HepG2 (cell line): Measurements from ENCODE around the gene ACSS1. TPM values are rescaled to one million over a fixed set of nuclear protein-coding genes. Genes with fewer than 3 reads are reported as not detected.

Source experiments
- ATAC-seq: fragments of 200-7000 bp; cut with Tn5 transposase; 3 replicates; pipeline ENCODE4 v1.9.1; 2020; ENCODE audit warnings: mild to moderate bottlenecking, moderate library complexity
- BruUV-seq: library from RNA; stranded (reverse); fragments of 400-500 nt; replicated peaks from 2 replicates; lab custom pipeline; 2021; lab: Mats Ljungman, UMichigan
- CTCF ChIA-PET: fragments of 300-600 bp; formaldehyde crosslinking; extraction: SDS; loops from one replicate; lab custom pipeline; 2021; ENCODE audit warnings: low total read pairs, inconsistent platforms, low intra/inter-chr PET ratio; lab: Yijun Ruan, JAX
- POLR2A ChIA-PET: fragments of 350-600 bp; sonication (Branson Sonifier 250); formaldehyde crosslinking; loops from one replicate; lab custom pipeline; 2020; ENCODE audit warnings: antibody characterized with exemption, inconsistent platforms; lab: Yijun Ruan, JAX
- DNase-seq: peaks from one replicate; pipeline ENCODE4 v3.0.0-alpha.2; 2015; ENCODE audit warnings: low spot score
- FAIRE-seq: peaks from 3 replicates; lab custom pipeline; 2011; peaks lifted over from hg19 to GRCh38; lab: Jason Lieb, UNC
- H2AFZ ChIP-seq: one replicate; pipeline ENCODE4 v1.6.1; 2011; ENCODE audit warnings: low read length, inconsistent platforms
- H3K27ac ChIP-seq: fragments of 300-600 bp; 3 replicates; pipeline ENCODE4 v1.8.0; 2011; ENCODE audit warnings: mixed run types, mild to moderate bottlenecking, mixed read lengths, low read length, inconsistent platforms; ENCODE audit not compliant: insufficient read depth; ENCODE audit errors: extremely low read length
- H3K27me3 ChIP-seq, 2 experiments: fragments of 200-600 bp in 1 of 2; 2 replicates in 1 of 2; 3 replicates in 1 of 2; pipeline versions ENCODE4 v1.6.0 to v1.8.0; 2011; ENCODE audit warnings: low read length in 2 of 2, mild to moderate bottlenecking in 2 of 2, moderate library complexity in 2 of 2, inconsistent platforms in 1 of 2; ENCODE audit not compliant: insufficient read depth in 2 of 2, control insufficient read depth in 1 of 2
- H3K36me3 ChIP-seq, 2 experiments: fragments of 200-600 bp in 1 of 2; replicated peaks in 1 of 2; 2 replicates in 1 of 2; 3 replicates in 1 of 2; pipeline versions ENCODE4 v1.5.1 to v1.8.0; 2011; ENCODE audit warnings: low read length in 2 of 2, inconsistent platforms in 1 of 2; ENCODE audit not compliant: insufficient read depth in 2 of 2, control insufficient read depth in 1 of 2
- H3K4me1 ChIP-seq: 2 replicates; pipeline ENCODE4 v1.5.1; 2012; ENCODE audit warnings: low read length, inconsistent platforms; ENCODE audit not compliant: insufficient read depth
- H3K4me2 ChIP-seq: 2 replicates; pipeline ENCODE4 v1.6.0; 2011; ENCODE audit warnings: low read depth, low read length, inconsistent platforms
- H3K4me3 ChIP-seq, 3 experiments: fragments of 200-600 bp in 1 of 3; sonication (generic), shearing (Covaris generic) in 1 of 3; replicated peaks in 1 of 3; 2 replicates each; pipeline ENCODE4 v1.5.1; 2011 to 2016; ENCODE audit warnings: low read length in 3 of 3, inconsistent platforms in 2 of 3, low read depth in 2 of 3, mild to moderate bottlenecking in 2 of 3, control low read depth in 1 of 3, mixed read lengths in 1 of 3; ENCODE audit not compliant: insufficient read depth in 1 of 3
- H3K79me2 ChIP-seq: one replicate; pipeline ENCODE4 v1.6.1; 2011; ENCODE audit warnings: low read length, inconsistent platforms; ENCODE audit not compliant: insufficient read depth
- H3K9ac ChIP-seq: 2 replicates; pipeline ENCODE4 v1.6.0; 2011; ENCODE audit warnings: mild to moderate bottlenecking, low read depth, low read length, inconsistent platforms; ENCODE audit not compliant: insufficient read depth
- H3K9me3 ChIP-seq: 2 replicates; pipeline ENCODE4 v1.5.1; 2012; ENCODE audit warnings: mild to moderate bottlenecking, low read length
- H4K20me1 ChIP-seq: 2 replicates; pipeline ENCODE4 v1.6.0; 2011; ENCODE audit warnings: inconsistent platforms, mild to moderate bottlenecking, low read length, moderate library complexity; ENCODE audit not compliant: insufficient read depth
- DNMT1 ChIP-seq: sonication (generic); formaldehyde crosslinking; IDR thresholded peaks from 2 replicates; pipeline ENCODE4 v1.5.1; 2020; ENCODE audit warnings: mild to moderate bottlenecking, missing genetic modification reagents
- ELF1 ChIP-seq: sonication (generic); formaldehyde crosslinking; IDR thresholded peaks from 2 replicates; pipeline ENCODE4 v1.4.0; 2020; ENCODE audit warnings: missing genetic modification reagents
- HNRNPL ChIP-seq: fragments of 200-400 bp; formaldehyde crosslinking; IDR thresholded peaks from 2 replicates; pipeline ENCODE4 v1.6.1; 2017; ENCODE audit warnings: mild to moderate bottlenecking, low read depth, low read length
- KLF6 ChIP-seq: IDR thresholded peaks from 2 replicates; pipeline ENCODE4 v1.8.0; 2016; ENCODE audit warnings: missing biosample characterization, missing genetic modification reagents
- KMT2A ChIP-seq: sonication (generic); formaldehyde crosslinking; IDR thresholded peaks from 2 replicates; pipeline ENCODE4 v1.4.0; 2020; ENCODE audit warnings: missing genetic modification reagents
- PAWR ChIP-seq: sonication (generic); formaldehyde crosslinking; IDR thresholded peaks from 2 replicates; pipeline ENCODE4 v1.4.0; 2020; ENCODE audit warnings: missing genetic modification reagents, mild to moderate bottlenecking, borderline replicate concordance
- TGIF2 ChIP-seq: IDR thresholded peaks from 2 replicates; pipeline ENCODE4 v1.6.1; 2016; ENCODE audit warnings: control low read depth, missing compliant biosample characterization
- ZNF547 ChIP-seq: sonication (generic); formaldehyde crosslinking; IDR thresholded peaks from 2 replicates; pipeline ENCODE4 v1.5.1; 2020; ENCODE audit warnings: mild to moderate bottlenecking, missing genetic modification reagents
- ZNF781 ChIP-seq: sonication (generic); formaldehyde crosslinking; IDR thresholded peaks from 2 replicates; pipeline ENCODE4 v1.5.1; 2020; ENCODE audit warnings: borderline replicate concordance, mild to moderate bottlenecking, missing genetic modification reagents; ENCODE audit errors: not compliant biosample characterization
- ZSCAN31 ChIP-seq: sonication (generic); formaldehyde crosslinking; IDR thresholded peaks from 2 replicates; pipeline ENCODE4 v1.5.0; 2020; ENCODE audit warnings: low read depth, mild to moderate bottlenecking, missing genetic modification reagents
- WGBS: methylation state at CpG from one replicate; pipeline ENCODE4 v1.1.6; 2017; ENCODE audit warnings: low lambda C conversion rate; 5-methylcytosine and 5-hydroxymethylcytosine counted together
- in situ Hi-C: cut with HindIII; loops from 2 replicates; pipeline ENCODE4 v1.10.0; 2017; ENCODE audit warnings: low pct_unique_long_range_greater_than_20kb; ENCODE audit not compliant: extremely low pct_ligation_motif_present
- intact Hi-C: fragments of 100-400 bp; cut with micrococcal nuclease; formaldehyde crosslinking; loops from one replicate; pipeline ENCODE4 v1.10.0; 2022; ENCODE audit not compliant: unreplicated experiment
- polyA plus RNA-seq, 8 experiments: library from polyadenylated mRNA; depleted of rRNA in 3 of 8; stranded (reverse) in 7 of 8; unstranded in 1 of 8; fragments of >200 nt; fragmentation: Illumina TruSeq in 4 of 8; extraction: Trizol in 4 of 8; gene quantifications; 2 replicates each; pipeline versions ENCODE4 v1.2.1 to v1.2.3, GENCODE V29; 2011 to 2016; ENCODE audit warnings: low read depth in 4 of 8, missing spikeins in 1 of 8, mixed read lengths in 1 of 8; ENCODE audit not compliant: insufficient read depth in 1 of 8
- total RNA-seq, 5 experiments: library from RNA; depleted of rRNA; stranded (reverse); fragments of >200 nt; fragmentation: Illumina TruSeq; extraction: Trizol; gene quantifications; 2 replicates each; pipeline ENCODE4 v1.2.3, GENCODE V29; 2016; ENCODE audit warnings: low read depth in 1 of 5
- TF ChIP-seq, protein P1 (sequence below): sonication (generic); formaldehyde crosslinking; IDR thresholded peaks from 2 replicates; pipeline ENCODE4 v1.5.0; 2020; ENCODE audit warnings: missing genetic modification reagents, mild to moderate bottlenecking, borderline replicate concordance
- TF ChIP-seq, protein P2 (sequence below): sonication (generic); formaldehyde crosslinking; IDR thresholded peaks from 2 replicates; pipeline ENCODE4 v1.4.0; 2020; ENCODE audit warnings: missing genetic modification reagents, low read depth, mild to moderate bottlenecking, borderline replicate concordance
- TF ChIP-seq, protein P3 (sequence below): sonication (generic); formaldehyde crosslinking; IDR thresholded peaks from 2 replicates; pipeline ENCODE4 v1.8.1; 2023; ENCODE audit warnings: missing genetic modification reagents, inconsistent platforms, borderline replicate concordance

Gene ACSS1
- total and polyA plus RNA-seq, 2 of the 13 experiments (the other 11 are each of a cell fraction or from before 2014, with no cell fraction given) = 15.2 to 41.6 TPM

DNA sequence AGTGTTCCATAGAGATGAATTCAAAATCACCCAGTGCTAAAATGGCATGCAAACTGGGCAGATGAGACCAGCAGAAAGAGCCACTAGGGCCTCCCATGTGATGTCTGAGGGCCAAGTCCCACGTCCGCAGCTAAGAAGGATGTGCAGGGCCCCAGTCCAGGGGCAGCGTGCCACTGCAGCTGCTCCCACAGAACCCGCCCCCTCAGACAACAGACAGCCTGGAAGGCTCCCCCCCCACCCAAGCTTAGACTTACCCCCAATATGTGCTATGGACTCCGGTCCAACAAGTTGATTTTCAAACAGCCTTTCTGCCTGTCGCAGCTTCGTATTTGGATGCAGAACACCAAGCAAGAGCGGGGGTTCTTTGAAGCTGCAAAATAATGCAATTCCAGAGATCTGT is 79.4 kb downstream of the ACSS1 start:
- 98% methylated on average over 7 of the region's 8 CpGs for WGBS

More for the DNA sequence above, 79.4 kb downstream of the ACSS1 start:
- DNase-seq (no peak), FAIRE-seq (no peak), ATAC-seq (no peak)
- intact Hi-C loops = no loop called here
- Histone ChIP-seq H3K27me3 (no peaks in the 10 kb centered on the region), H3K36me3 (peaks cover 30 to 86% of the 10 kb centered on the region in 2 experiments), H2AFZ (no peak overlapping the region), H3K9me3 (0 out of 2 replicates have a peak, but pooled peaks cover 7% of the 10 kb centered on the region), H3K27ac (no peak overlapping the region), H3K4me3 (no peak overlapping the region), H3K9ac (no peak overlapping the region), H3K4me2 (no peak overlapping the region), H3K4me1 (peaks cover 1% of the 10 kb centered on the region), H4K20me1 (no peaks in the 10 kb centered on the region), H3K79me2 (peaks cover 1% of the 10 kb centered on the region)
- no peak for TF ChIP-seq KMT2A (CRISPR knock-in tag)
- no peak for TF ChIP-seq PAWR (CRISPR knock-in tag)
- TF ChIP-seq KLF6 (CRISPR knock-in tag) = no peak
- TF ChIP-seq HNRNPL = no peak
- TF ChIP-seq, protein P1, sequence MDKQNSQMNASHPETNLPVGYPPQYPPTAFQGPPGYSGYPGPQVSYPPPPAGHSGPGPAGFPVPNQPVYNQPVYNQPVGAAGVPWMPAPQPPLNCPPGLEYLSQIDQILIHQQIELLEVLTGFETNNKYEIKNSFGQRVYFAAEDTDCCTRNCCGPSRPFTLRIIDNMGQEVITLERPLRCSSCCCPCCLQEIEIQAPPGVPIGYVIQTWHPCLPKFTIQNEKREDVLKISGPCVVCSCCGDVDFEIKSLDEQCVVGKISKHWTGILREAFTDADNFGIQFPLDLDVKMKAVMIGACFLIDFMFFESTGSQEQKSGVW (CRISPR knock-in tag) = no peak
- TF ChIP-seq, protein P2, sequence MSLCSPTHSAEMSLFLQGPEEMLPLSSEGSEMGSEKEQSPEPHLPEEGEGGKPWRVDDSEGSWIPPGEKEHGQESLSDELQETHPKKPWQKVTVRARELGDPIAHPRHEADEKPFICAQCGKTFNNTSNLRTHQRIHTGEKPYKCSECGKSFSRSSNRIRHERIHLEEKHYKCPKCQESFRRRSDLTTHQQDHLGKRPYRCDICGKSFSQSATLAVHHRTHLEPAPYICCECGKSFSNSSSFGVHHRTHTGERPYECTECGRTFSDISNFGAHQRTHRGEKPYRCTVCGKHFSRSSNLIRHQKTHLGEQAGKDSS = no peak
- no peak for TF ChIP-seq ELF1 (CRISPR knock-in tag)
- no peak for TF ChIP-seq ZNF547 (CRISPR knock-in tag)
- no peak for TF ChIP-seq ZNF781 (CRISPR knock-in tag)
- TF ChIP-seq TGIF2 (CRISPR knock-in tag) = no peak
- no peak for TF ChIP-seq DNMT1 (CRISPR knock-in tag)
- no peak for TF ChIP-seq ZSCAN31 (CRISPR knock-in tag)
- TF ChIP-seq, protein P3, sequence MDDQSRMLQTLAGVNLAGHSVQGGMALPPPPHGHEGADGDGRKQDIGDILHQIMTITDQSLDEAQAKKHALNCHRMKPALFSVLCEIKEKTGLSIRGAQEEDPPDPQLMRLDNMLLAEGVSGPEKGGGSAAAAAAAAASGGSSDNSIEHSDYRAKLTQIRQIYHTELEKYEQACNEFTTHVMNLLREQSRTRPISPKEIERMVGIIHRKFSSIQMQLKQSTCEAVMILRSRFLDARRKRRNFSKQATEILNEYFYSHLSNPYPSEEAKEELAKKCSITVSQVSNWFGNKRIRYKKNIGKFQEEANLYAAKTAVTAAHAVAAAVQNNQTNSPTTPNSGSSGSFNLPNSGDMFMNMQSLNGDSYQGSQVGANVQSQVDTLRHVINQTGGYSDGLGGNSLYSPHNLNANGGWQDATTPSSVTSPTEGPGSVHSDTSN (CRISPR knock-in tag) = no peak
- ChIA-PET CTCF (no interaction called here), POLR2A (no interaction called here)
- in situ Hi-C loops = no loop called here
- BruUV-seq = no TSS peak
